GM06990 (cell line): ENCODE results near the gene TRAP1.

Experiments used
- DNase-seq: peaks from one replicate; pipeline ENCODE4 v3.0.0-alpha.2; 2011; ENCODE audit not compliant: insufficient read length; ENCODE audit errors: extremely low read depth
- H3K27me3 ChIP-seq: replicated peaks from 2 replicates; pipeline ENCODE4 v1.6.0; 2011; ENCODE audit warnings: low read length; ENCODE audit not compliant: control insufficient read depth, insufficient read depth
- H3K36me3 ChIP-seq: 2 replicates; pipeline ENCODE4 v1.5.1; 2011; ENCODE audit warnings: low read length; ENCODE audit not compliant: control insufficient read depth, insufficient read depth
- H3K4me3 ChIP-seq: replicated peaks from 2 replicates; pipeline ENCODE4 v1.5.1; 2011; ENCODE audit warnings: low read depth, mild to moderate bottlenecking, control low read depth, low read length
- CTCF ChIP-seq: IDR thresholded peaks from 2 replicates; pipeline ENCODE4 v1.5.1; 2011; ENCODE audit warnings: low read length, control low read depth, mild to moderate bottlenecking, inconsistent platforms; ENCODE audit not compliant: insufficient read depth, poor library complexity, severe bottlenecking

The TRAP1 gene

GRCh38 chr16:3726021-3726687 is 8.8 kb upstream of the TRAP1 start:
- Histone ChIP-seq H3K27me3 (no peaks in the 10 kb centered on the region), H3K4me3 (no peak overlapping the region), H3K36me3 (peaks cover 27% of the 10 kb centered on the region)
- no peak for DNase-seq
- TF ChIP-seq CTCF, result no peak

- DNase-seq, result no peak
- H3K27me3 ChIP-seq, result no peaks in the 10 kb centered on the region
- no peak for TF ChIP-seq CTCF
- no peak overlapping the region for H3K4me3 ChIP-seq
- H3K36me3 ChIP-seq, result peaks cover 20% of the 10 kb centered on the region
Observed at GRCh38 chr16:3725276-3725675, 8.0 kb upstream of the TRAP1 start.

GRCh38 chr16:3722508-3722907 is 5.2 kb upstream of the TRAP1 start:
- Histone ChIP-seq H3K27me3 (no peaks in the 10 kb centered on the region), H3K36me3 (no peaks in the 10 kb centered on the region), H3K4me3 (no peak overlapping the region)
- DNase-seq, result no peak
- no peak for TF ChIP-seq CTCF

GRCh38 chr16:3720418-3720817 is 3.1 kb upstream of the TRAP1 start:
- no peak for TF ChIP-seq CTCF
- Histone ChIP-seq H3K27me3 (no peaks in the 10 kb centered on the region), H3K36me3 (no peaks in the 10 kb centered on the region), H3K4me3 (no peak overlapping the region)
- DNase-seq, result no peak

GRCh38 chr16:3718628-3719027 is 1.3 kb upstream of the TRAP1 start:
- Histone ChIP-seq H3K36me3 (peaks cover 1% of the 10 kb centered on the region; the same call in 1 of the 2 replicates), H3K4me3 (no peak overlapping the region), H3K27me3 (no peaks in the 10 kb centered on the region)
- no peak for DNase-seq
- no peak for TF ChIP-seq CTCF

- H3K27me3 ChIP-seq, result no peaks in the 10 kb centered on the region
- H3K4me3 ChIP-seq, result peak overlapping the region; percentile 97
- peaks cover 3% of the 10 kb centered on the region; the same call in 1 of the 2 replicates for H3K36me3 ChIP-seq
- DNase-seq, result no peak
- no peak for TF ChIP-seq CTCF
Observed at GRCh38 chr16:3718019-3718391, 681 bp upstream of the TRAP1 start.
